ENCODE data around the gene TPRG1. TPM values are rescaled to one million over a fixed set of nuclear protein-coding genes. Genes with fewer than 3 reads are reported as not detected.
A peak's percentile ranks its signal among the peaks of the same experiment; 100 is the strongest.

TPRG1 gene
- total and polyA plus RNA-seq, 2 of the 4 experiments (the other 2 are of a cell fraction), result 0.17 TPM; not detected in 1

- DNase-seq (peak; percentile 67), ATAC-seq (ENCODE audit: low read depth) (peak; percentile 91)
- Histone ChIP-seq H3K14ac (replicated peaks; ENCODE audit: low read depth, low read length) (no peak overlapping the region), H3K4me3 (ENCODE audit: insufficient read depth, low read depth, low read length) (no peak overlapping the region), H3K18ac (ENCODE audit: low read depth, low read length) (no peak overlapping the region), H3K4me1 (ENCODE audit: control insufficient read depth, insufficient read depth, low read length) (0 out of 2 replicates have a peak, but pooled peaks cover 3% of the 10 kb centered on the region), H3K79me1 (ENCODE audit: low read depth in 1 of 2, low read length in 2 of 2) (no peaks in the 10 kb centered on the region), H3K9ac (ENCODE audit: low read depth, low read length) (no peak overlapping the region), H3K27me3 (ENCODE audit: control insufficient read depth, insufficient read depth, low read length) (peaks cover 9% of the 10 kb centered on the region), H3K36me3 (ENCODE audit: control insufficient read depth, insufficient read depth, low read length) (no peaks in the 10 kb centered on the region), H2BK120ac (ENCODE audit: low read depth, low read length) (no peak overlapping the region), H4K5ac (ENCODE audit: low read depth, low read length) (no peak overlapping the region), H3K9me3 (ENCODE audit: control insufficient read depth, insufficient read depth, low read length) (no peaks in the 10 kb centered on the region), H2BK20ac (ENCODE audit: low read depth, low read length) (no peak overlapping the region), H3K56ac (ENCODE audit: extremely low read depth, insufficient read depth, low read length) (no peak overlapping the region), H2BK5ac (ENCODE audit: low read depth, low read length, poor library complexity, severe bottlenecking) (no peak overlapping the region), H4K91ac (ENCODE audit: insufficient read depth, low read depth, low read length) (no peak overlapping the region), H2AK9ac (replicated peaks; ENCODE audit: low read depth, low read length, poor library complexity) (peak overlapping the region; percentile 23), H3K4me2 (ENCODE audit: low read depth, low read length) (no peak overlapping the region), H3K27ac (ENCODE audit: insufficient read depth, low read length) (no peak overlapping the region), H4K8ac (ENCODE audit: low read depth in 2 of 2, low read length in 2 of 2) (no peak overlapping the region), H3K9me1 (ENCODE audit: insufficient read depth, low read length) (no peaks in the 10 kb centered on the region), H3K4ac (ENCODE audit: low read depth, low read length) (no peak overlapping the region), H4K20me1 (ENCODE audit: insufficient read depth, low read length) (no peaks in the 10 kb centered on the region), H2BK15ac (ENCODE audit: low read depth, low read length) (no peak overlapping the region), H2AFZ (replicated peaks; ENCODE audit: low read length, poor library complexity) (no peak overlapping the region), H2AK5ac (ENCODE audit: low read depth, low read length) (no peak overlapping the region), H3K23ac (ENCODE audit: low read depth, low read length) (no peak overlapping the region)
- no TSS peak for BruUV-seq (replicated peaks)
- ChIA-PET CTCF (interaction anchor here (0.7 kb wide), 1 partner anchor 1089 kb away, joined by 3 read pairs; no protein-coding TSS in a partner anchor), POLR2A (ENCODE audit: unreplicated experiment) (no interaction called here)
- intact Hi-C loops (cut with micrococcal nuclease), result loop anchor here (1.0 to 10.0 kb wide), 5 partner anchors 171 to 1408 kb away; partner anchors contain the start of gene LPP
- dilution Hi-C loops (cut with HindIII; ENCODE audit: low sequenced_read_pairs, unreplicated experiment), result no loop called here
- TF ChIP-seq, protein P1, sequence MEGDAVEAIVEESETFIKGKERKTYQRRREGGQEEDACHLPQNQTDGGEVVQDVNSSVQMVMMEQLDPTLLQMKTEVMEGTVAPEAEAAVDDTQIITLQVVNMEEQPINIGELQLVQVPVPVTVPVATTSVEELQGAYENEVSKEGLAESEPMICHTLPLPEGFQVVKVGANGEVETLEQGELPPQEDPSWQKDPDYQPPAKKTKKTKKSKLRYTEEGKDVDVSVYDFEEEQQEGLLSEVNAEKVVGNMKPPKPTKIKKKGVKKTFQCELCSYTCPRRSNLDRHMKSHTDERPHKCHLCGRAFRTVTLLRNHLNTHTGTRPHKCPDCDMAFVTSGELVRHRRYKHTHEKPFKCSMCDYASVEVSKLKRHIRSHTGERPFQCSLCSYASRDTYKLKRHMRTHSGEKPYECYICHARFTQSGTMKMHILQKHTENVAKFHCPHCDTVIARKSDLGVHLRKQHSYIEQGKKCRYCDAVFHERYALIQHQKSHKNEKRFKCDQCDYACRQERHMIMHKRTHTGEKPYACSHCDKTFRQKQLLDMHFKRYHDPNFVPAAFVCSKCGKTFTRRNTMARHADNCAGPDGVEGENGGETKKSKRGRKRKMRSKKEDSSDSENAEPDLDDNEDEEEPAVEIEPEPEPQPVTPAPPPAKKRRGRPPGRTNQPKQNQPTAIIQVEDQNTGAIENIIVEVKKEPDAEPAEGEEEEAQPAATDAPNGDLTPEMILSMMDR (conservative IDR thresholded peaks at IDR 0.05; ENCODE audit: low read depth, low read length), result peak; percentile 81
- TF ChIP-seq CHD1 (IDR thresholded peaks at IDR 0.05; ENCODE audit: low read depth, low read length) (no peak), MAFK (IDR thresholded peaks at IDR 0.05; ENCODE audit: low read depth, low read length) (0 out of 2 replicates have a peak, but pooled peaks have one; percentile 14), RAD21 (IDR thresholded peaks at IDR 0.05; ENCODE audit: low read length) (peak; percentile 79), MAZ (IDR thresholded peaks at IDR 0.05; ENCODE audit: borderline replicate concordance, low read depth, low read length) (no peak), SMC3 (IDR thresholded peaks at IDR 0.05; ENCODE audit: low read depth, low read length) (peak; percentile 77), CEBPB (IDR thresholded peaks at IDR 0.05; ENCODE audit: low read depth, low read length) (no peak)
- in situ Hi-C loops (cut with MboI; ENCODE audit: low sequenced_read_pairs), result loop anchor here (25.0 kb wide), 1 partner anchor 686 kb away; no protein-coding TSS in a partner anchor
- WGBS, 2 experiments (ENCODE audit: extremely low coverage in 2 of 2, insufficient read length in 1 of 2), result 80% methylated on average over 1 of the region's 6 CpGs; no CpG with 5 or more reads in 1 of the 2 experiments
These were observed 23.7 kb upstream of the TPRG1 start for GRCh38 chr3:189148081-189148507.
